A549 treated with Mapracorat at 1 μM for 4 hours (cell line): ENCODE results near the gene MTF2. TPM values are rescaled to one million over a fixed set of nuclear protein-coding genes. Genes with fewer than 3 reads are reported as not detected.

Experiments
- total RNA-seq: library from RNA; stranded (reverse); fragments of 200-300 nt; extraction: Qiagen RNA extraction; gene quantifications from 5 replicates; pipeline ENCODE4 v1.2.3, GENCODE V29; 2022

MTF2 gene
- total RNA-seq: 9.0 to 13.1 TPM (median 12.7 TPM) in 5 replicates

DNA sequence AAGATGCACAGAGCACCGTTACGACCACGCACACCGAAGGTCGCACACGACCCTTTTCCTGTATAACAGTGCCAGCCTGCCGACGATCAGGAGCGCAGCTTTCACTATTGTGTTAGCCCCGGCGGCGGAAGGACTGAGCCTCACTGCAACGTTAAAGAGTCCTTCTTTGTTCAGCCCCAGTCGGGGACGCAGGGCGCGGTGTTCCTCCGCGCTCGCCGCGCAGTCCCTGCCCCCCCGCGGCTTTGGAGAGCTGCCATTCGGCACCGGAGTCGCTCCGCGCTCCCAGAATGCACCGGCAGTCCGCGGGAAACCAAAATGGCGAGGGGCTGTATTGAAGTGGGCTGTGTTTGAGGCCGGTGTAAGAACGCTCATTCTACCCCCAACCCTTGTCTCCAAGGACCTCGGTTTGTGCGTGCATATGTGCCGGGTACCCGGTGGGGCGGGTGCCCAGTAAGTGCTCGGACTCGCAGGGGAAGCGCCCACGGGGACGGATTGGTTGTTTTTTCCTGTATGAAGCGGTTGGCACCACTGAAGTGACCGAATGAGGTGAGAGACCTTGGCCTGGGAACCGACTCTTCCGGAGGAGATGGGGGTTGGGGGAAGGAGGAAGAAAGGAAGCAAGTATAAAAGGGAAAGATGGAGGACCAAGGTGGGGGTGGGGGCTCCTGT, at the start of gene MTF2:
Gene MTF2, plus strand, starts transcription at position 298 of the 669 bp plus-strand sequence. Its CDS starts 244 bp downstream, at position 542.

GRCh38 chr1:93179886-93180722, 101.0 kb downstream of the MTF2 start, which contains the start of gene TMED5:
Gene TMED5 (minus strand): TSS chr1:93180413. CDS start chr1:93180242, 171 bp downstream.

DNA sequence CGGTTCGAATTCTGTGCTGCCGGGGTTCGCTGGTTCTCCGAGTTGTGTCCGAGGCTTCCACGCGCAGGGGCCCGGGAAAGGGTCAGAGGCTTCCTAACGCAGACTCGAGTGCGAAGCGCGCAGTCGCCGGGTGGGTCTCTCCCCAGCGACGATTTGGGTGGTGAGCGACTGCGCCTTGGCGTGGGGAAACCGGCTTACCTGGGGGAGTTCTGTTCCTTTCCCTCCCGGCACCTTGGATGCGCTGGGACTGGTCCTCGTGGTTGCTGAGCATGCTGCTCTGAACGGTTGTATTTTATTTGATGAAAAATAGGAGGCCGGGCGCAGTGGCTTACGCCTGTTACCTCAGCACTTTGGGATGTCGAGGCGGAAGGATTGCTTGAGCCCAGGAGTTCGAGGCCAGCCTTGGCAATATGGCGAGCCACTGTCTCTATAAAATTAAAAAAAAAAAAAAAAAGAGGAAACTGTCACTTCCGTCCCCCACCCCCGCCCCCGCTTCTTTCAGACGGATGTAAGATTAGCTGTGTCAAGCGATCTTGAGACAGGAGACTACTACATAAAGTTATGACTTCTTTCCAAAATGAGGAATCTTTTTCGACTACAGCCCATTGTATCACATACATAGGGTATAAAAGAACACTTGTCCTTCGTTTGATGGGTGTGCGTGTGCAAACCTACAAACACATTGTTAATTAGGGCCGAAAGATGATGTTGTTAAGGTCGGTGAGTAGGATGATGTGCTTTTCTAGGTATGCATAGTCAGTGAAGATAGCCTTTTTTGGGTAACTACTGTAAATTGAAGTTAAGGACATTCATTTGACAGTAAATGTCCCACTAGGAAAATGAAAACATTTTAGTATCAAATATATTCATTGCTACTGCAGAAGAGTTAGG, 101.9 kb downstream of the MTF2 start, which contains the start of gene CCDC18:
Gene CCDC18, plus strand, starts transcription at position 2 of the 891 bp plus-strand sequence. CDS start 2,638 bp downstream, outside the sequence.

Other genes with a start within 250 kb of the MTF2 start
- 1,114 to 1,258 TPM (median 1,145 TPM) in 5 replicates for gene RPL5, start 247.2 kb upstream of the MTF2 start, total RNA-seq
- gene DIPK1A, start 117.8 kb upstream of the MTF2 start, total RNA-seq: 7.4 to 9.2 TPM (median 8.4 TPM) in 5 replicates
- 28.5 to 37.7 TPM (median 32.9 TPM) in 5 replicates for gene TMED5, start 101.1 kb downstream of the MTF2 start, total RNA-seq
- gene CCDC18, start 101.4 kb downstream of the MTF2 start, total RNA-seq: 5.0 to 6.6 TPM (median 6.3 TPM) in 5 replicates